ENCODE data around the gene RSRP1. TPM values are rescaled to one million over a fixed set of nuclear protein-coding genes. Genes with fewer than 3 reads are reported as not detected.

The RSRP1 gene
- total and polyA plus RNA-seq, 2 of the 13 experiments (the other 11 are each of a cell fraction or from before 2014, with no cell fraction given) = 43.9 to 52.8 TPM

- TF ChIP-seq MAF1 (CRISPR knock-in tag; IDR thresholded peaks at IDR 0.05; ENCODE audit: borderline replicate concordance) = peak; percentile 65; the same call in 1 of the 2 replicates
- TF ChIP-seq ZNF460 (CRISPR knock-in tag; IDR thresholded peaks at IDR 0.05; ENCODE audit: borderline replicate concordance) = no peak
- no peak for TF ChIP-seq KLF15 (CRISPR knock-in tag; IDR thresholded peaks at IDR 0.05; ENCODE audit: borderline replicate concordance)
- TF ChIP-seq ZNF17 (CRISPR knock-in tag; IDR thresholded peaks at IDR 0.05) = no peak
- peak; percentile 69; the same call in 1 of the 2 replicates for TF ChIP-seq PAF1 (CRISPR knock-in tag; IDR thresholded peaks at IDR 0.05)
- TF ChIP-seq HOXA3 (CRISPR knock-in tag; IDR thresholded peaks at IDR 0.05) = peak; percentile 90
- peak; percentile 65 for TF ChIP-seq HNRNPH1 (optimal IDR thresholded peaks at IDR 0.05; ENCODE audit: low read depth, low read length)
- peak; percentile 60; the same call in 1 of the 2 replicates for TF ChIP-seq SP4 (CRISPR knock-in tag; IDR thresholded peaks at IDR 0.05)
- no peak for TF ChIP-seq ZNF451 (CRISPR knock-in tag; IDR thresholded peaks at IDR 0.05)
- no peak for TF ChIP-seq HMG20B (CRISPR knock-in tag; conservative IDR thresholded peaks at IDR 0.05)
- peak; percentile 69; the same call in 1 of the 2 replicates for TF ChIP-seq ZBTB4 (CRISPR knock-in tag; IDR thresholded peaks at IDR 0.05; ENCODE audit: borderline replicate concordance)
- TF ChIP-seq MTA1 (CRISPR knock-in tag; IDR thresholded peaks at IDR 0.05; ENCODE audit: borderline replicate concordance) = 0 out of 2 replicates have a peak, but pooled peaks have one; percentile 57
- no peak for TF ChIP-seq ZNF44 (CRISPR knock-in tag; IDR thresholded peaks at IDR 0.05)
- TF ChIP-seq ZNF543 (CRISPR knock-in tag; IDR thresholded peaks at IDR 0.05) = peak; percentile 54; the same call in 1 of the 2 replicates
- TF ChIP-seq ZNF780A (CRISPR knock-in tag; IDR thresholded peaks at IDR 0.05) = no peak
- 0 out of 2 replicates have a peak, but pooled peaks have one; percentile 29 for TF ChIP-seq ZIK1 (CRISPR knock-in tag; IDR thresholded peaks at IDR 0.05; ENCODE audit: borderline replicate concordance, low read depth)
- TF ChIP-seq ZNF672 (CRISPR knock-in tag; IDR thresholded peaks at IDR 0.05) = no peak
- TF ChIP-seq AKAP8 (CRISPR knock-in tag; IDR thresholded peaks at IDR 0.05) = peak; percentile 88
- TF ChIP-seq, protein P1, sequence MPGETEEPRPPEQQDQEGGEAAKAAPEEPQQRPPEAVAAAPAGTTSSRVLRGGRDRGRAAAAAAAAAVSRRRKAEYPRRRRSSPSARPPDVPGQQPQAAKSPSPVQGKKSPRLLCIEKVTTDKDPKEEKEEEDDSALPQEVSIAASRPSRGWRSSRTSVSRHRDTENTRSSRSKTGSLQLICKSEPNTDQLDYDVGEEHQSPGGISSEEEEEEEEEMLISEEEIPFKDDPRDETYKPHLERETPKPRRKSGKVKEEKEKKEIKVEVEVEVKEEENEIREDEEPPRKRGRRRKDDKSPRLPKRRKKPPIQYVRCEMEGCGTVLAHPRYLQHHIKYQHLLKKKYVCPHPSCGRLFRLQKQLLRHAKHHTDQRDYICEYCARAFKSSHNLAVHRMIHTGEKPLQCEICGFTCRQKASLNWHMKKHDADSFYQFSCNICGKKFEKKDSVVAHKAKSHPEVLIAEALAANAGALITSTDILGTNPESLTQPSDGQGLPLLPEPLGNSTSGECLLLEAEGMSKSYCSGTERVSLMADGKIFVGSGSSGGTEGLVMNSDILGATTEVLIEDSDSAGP (CRISPR knock-in tag; IDR thresholded peaks at IDR 0.05; ENCODE audit: borderline replicate concordance) = peak; percentile 78; the same call in 1 of the 2 replicates
- TF ChIP-seq ZNF317 (CRISPR knock-in tag; IDR thresholded peaks at IDR 0.05) = 0 out of 2 replicates have a peak, but pooled peaks have one; percentile 41
- TF ChIP-seq ZNF674 (CRISPR knock-in tag; IDR thresholded peaks at IDR 0.05; ENCODE audit: low read depth) = no peak
- TF ChIP-seq CSRNP1 (CRISPR knock-in tag; IDR thresholded peaks at IDR 0.05) = peak; percentile 61
- TF ChIP-seq MEF2D (CRISPR knock-in tag; IDR thresholded peaks at IDR 0.05) = peak; percentile 48; the same call in 1 of the 2 replicates
These were observed 7.3 kb downstream of the RSRP1 start (continued) for GRCh38 chr1:25239681-25240541.
